Left lung (tissue), 10 donors: ENCODE measurements around the gene DCAF8. TPM values are rescaled to one million over a fixed set of nuclear protein-coding genes. Genes with fewer than 3 reads are reported as not detected.
A peak's percentile ranks its signal among the peaks of the same experiment; 100 is the strongest.

ENCODE experiments used
- ATAC-seq: fragments of 200-7000 bp; cut with Tn5 transposase; one replicate; pipeline ENCODE4 v1.9.1; 2020; ENCODE audit warnings: moderate library complexity
- DNase-seq, 4 donors: peaks; one replicate each; pipeline ENCODE4 v3.0.0-alpha.2; 2013 to 2020
- H3K27ac ChIP-seq, 2 donors: fragments of 200-600 bp; sonication (generic) in 1 of 2; one replicate each; pipeline versions ENCODE4 v1.5.0 to v1.8.0; 2020 to 2021
- H3K27me3 ChIP-seq, 2 donors: fragments of 200-600 bp; sonication (generic) in 1 of 2; one replicate each; pipeline versions ENCODE4 v1.5.0 to v1.8.0; 2020 to 2021
- H3K36me3 ChIP-seq, 2 donors: fragments of 200-600 bp; sonication (generic) in 1 of 2; one replicate each; pipeline versions ENCODE4 v1.5.0 to v1.8.0; 2020 to 2021
- H3K4me1 ChIP-seq, 2 donors: fragments of 200-600 bp; one replicate each; pipeline ENCODE4 v1.8.0; 2021
- H3K4me3 ChIP-seq, 2 donors: fragments of 200-600 bp; sonication (generic) in 1 of 2; one replicate each; pipeline versions ENCODE4 v1.5.0 to v1.8.0; 2020 to 2021; ENCODE audit warnings: mild to moderate bottlenecking in 1 of 2
- H3K9me3 ChIP-seq, 2 donors: fragments of 200-600 bp; sonication (generic) in 1 of 2; one replicate each; pipeline versions ENCODE4 v1.5.0 to v1.8.0; 2020 to 2021
- intact Hi-C, 2 donors: fragments of 100-400 bp; cut with DNase I; formaldehyde crosslinking; loops; one replicate each; pipeline versions ENCODE4 v1.11.2 to v1.14.2; 2022
- polyA plus RNA-seq, 6 donors: library from polyadenylated mRNA; unstranded; fragments of 120-200 nt; gene quantifications; one replicate each; pipeline ENCODE4 v1.2.1, GENCODE V29; 2013; ENCODE audit not compliant: insufficient read length in 6 of 6
- total RNA-seq, 2 donors: library from RNA; stranded (reverse); fragmentation: NEBNext Ultra II Directional; extraction: Animal tissue kit (Norgen Biotek cat#: 25700); gene quantifications; one replicate each; pipeline ENCODE4 v1.2.1, GENCODE V29; 2021
- TF ChIP-seq, protein P1 (sequence below), 2 donors: fragments of 200-600 bp; sonication (generic) in 1 of 2; IDR thresholded peaks; one replicate each; pipeline versions ENCODE4 v1.5.0 to v1.8.0; 2021; ENCODE audit warnings: antibody characterized with exemption in 2 of 2
- donor health status: DM: no; HTN: yes; CAD: no.
- donor health status: DM: no; HTN: no; CAD: no.

The DCAF8 gene
- total and polyA plus RNA-seq, 8 donors = 93.9 to 235 (median 200) TPM

DNA sequence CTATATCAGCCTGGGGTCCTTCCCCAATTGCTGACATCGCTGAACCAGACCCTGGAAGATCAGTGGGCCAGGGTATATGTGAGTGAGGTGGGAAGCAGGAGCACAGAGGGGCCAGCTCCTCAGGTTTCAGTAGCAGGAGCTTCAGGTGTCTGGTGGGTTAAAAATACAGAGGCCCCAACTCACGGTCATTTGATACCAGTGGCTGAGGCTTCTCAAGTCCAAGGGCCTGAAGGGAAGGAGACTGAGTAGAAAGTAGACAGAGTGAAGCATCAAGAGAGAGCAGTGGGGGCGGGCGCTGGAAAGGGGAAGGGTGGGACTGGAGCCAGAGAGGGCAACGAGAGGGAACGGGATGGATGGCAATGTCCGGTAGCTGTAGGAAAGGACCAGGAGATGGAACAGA is 74.0 kb downstream of the DCAF8 start:
- intact Hi-C loops = no loop called here
- no peaks in the 10 kb centered on the region for H3K9me3 ChIP-seq
- ATAC-seq (no peak), DNase-seq (no peak)
- no peaks in the 10 kb centered on the region for H3K27me3 ChIP-seq
- no peaks in the 10 kb centered on the region for H3K36me3 ChIP-seq
- H3K27ac ChIP-seq = no peak overlapping the region
- peaks cover 5 to 10% of the 10 kb centered on the region in 2 donors for H3K4me1 ChIP-seq
- H3K4me3 ChIP-seq = no peak overlapping the region
- TF ChIP-seq, protein P1, sequence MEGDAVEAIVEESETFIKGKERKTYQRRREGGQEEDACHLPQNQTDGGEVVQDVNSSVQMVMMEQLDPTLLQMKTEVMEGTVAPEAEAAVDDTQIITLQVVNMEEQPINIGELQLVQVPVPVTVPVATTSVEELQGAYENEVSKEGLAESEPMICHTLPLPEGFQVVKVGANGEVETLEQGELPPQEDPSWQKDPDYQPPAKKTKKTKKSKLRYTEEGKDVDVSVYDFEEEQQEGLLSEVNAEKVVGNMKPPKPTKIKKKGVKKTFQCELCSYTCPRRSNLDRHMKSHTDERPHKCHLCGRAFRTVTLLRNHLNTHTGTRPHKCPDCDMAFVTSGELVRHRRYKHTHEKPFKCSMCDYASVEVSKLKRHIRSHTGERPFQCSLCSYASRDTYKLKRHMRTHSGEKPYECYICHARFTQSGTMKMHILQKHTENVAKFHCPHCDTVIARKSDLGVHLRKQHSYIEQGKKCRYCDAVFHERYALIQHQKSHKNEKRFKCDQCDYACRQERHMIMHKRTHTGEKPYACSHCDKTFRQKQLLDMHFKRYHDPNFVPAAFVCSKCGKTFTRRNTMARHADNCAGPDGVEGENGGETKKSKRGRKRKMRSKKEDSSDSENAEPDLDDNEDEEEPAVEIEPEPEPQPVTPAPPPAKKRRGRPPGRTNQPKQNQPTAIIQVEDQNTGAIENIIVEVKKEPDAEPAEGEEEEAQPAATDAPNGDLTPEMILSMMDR (IDR thresholded peaks at IDR 0.05) = no peak

DNA sequence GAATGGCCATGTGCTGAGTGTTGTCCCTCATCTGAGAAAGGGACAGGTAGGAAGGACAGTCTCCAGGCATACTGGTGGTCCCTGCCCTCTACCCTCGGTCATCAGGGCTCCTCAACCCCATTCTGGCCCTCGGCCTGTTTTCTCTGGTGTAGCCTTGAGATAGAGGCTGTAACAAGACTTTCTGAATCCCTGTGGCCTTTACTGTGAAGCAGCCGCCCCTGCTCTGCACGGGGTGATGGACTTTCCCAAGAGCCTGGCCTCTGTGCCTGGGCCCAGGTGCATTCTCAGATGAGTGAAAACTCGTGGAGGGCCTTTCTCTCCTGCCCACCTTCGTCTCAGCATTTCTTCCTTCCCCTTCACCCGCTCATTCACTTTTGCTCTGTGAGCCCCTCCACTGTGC is 74.9 kb downstream of the DCAF8 start:
- Histone ChIP-seq H3K27ac (no peak overlapping the region), H3K4me1 (peaks cover 0 to 5% of the 10 kb centered on the region in 2 donors), H3K27me3 (no peaks in the 10 kb centered on the region), H3K9me3 (no peaks in the 10 kb centered on the region), H3K36me3 (no peaks in the 10 kb centered on the region), H3K4me3 (no peak overlapping the region)
- ATAC-seq = no peak
- intact Hi-C loops = no loop called here
- DNase-seq = no peak
- TF ChIP-seq, protein P1 (IDR thresholded peaks at IDR 0.05) = no peak

DNA sequence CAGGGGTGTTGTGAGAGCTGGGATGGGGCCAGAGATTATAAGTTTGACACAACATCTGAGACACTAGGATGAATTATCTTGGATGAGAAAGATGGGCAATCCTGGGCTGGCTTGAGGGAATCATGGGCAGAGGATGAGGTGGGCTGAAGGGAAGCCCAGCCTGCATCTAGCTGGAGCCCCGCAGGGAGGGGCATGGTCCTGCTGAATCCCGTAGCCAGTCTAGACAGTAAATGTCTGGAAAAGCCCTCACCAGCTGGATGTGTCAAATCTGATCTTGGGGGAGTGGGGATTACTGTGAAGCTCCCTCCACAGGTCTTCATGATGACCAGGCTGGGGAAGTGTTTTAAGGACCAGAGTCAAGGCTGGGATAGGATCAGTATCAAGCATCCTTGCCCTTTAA is 75.6 kb downstream of the DCAF8 start:
- Histone ChIP-seq H3K4me1 (peaks cover 0 to 5% of the 10 kb centered on the region in 2 donors), H3K4me3 (no peak overlapping the region), H3K9me3 (no peaks in the 10 kb centered on the region), H3K27me3 (no peaks in the 10 kb centered on the region), H3K27ac (no peak overlapping the region), H3K36me3 (no peaks in the 10 kb centered on the region)
- intact Hi-C loops = no loop called here
- DNase-seq (no peak), ATAC-seq (no peak)
- TF ChIP-seq, protein P1 (IDR thresholded peaks at IDR 0.05) = no peak

DNA sequence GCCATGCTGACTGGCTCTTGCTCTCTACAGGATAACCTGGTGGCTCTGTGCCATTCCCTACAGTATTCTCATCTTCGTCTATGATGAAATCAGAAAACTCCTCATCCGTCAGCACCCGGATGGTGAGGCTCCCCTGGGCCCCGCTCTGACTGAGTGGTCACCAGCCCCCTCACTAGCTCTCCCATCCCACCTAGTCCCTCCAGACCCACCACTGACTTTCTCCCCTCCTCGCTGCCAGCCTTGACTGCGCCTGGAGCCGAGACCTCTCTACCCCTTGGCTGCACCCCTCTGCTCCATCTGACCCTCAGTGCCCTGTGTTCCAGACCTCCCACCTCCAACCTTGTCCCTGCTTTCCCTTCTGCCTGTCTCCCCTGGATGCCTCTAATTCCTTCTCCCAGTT is 76.1 kb downstream of the DCAF8 start:
- Histone ChIP-seq H3K27ac (no peak overlapping the region), H3K4me3 (no peak overlapping the region), H3K9me3 (no peaks in the 10 kb centered on the region), H3K4me1 (peaks cover 0 to 5% of the 10 kb centered on the region in 2 donors), H3K27me3 (no peaks in the 10 kb centered on the region), H3K36me3 (no peaks in the 10 kb centered on the region)
- TF ChIP-seq, protein P1 (IDR thresholded peaks at IDR 0.05) = no peak
- intact Hi-C loops = no loop called here
- peak in 1 of 4 donors; percentile 16 for DNase-seq
- ATAC-seq = no peak

DNA sequence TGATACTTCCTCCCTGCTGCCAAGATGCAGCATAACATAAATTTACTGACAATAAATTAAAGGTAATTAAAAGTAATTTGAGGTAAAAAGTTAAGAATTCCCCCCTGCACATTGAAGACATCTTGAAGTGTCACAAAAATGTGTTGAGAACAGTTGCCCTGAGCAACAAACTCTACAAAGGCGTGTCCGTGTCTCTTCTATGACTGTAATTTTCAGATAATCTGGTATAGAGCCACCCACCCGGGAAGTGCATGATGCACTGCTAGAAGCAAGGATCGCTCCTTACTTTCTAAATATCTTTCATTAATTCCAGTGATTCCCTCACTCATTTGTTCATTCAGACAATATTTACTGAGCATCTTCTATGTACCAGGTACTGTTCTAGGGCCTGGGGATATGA is 83.0 kb downstream of the DCAF8 start:
- TF ChIP-seq, protein P1 (IDR thresholded peaks at IDR 0.05) = no peak
- H3K27ac ChIP-seq = no peak overlapping the region
- no peaks in the 10 kb centered on the region for H3K4me1 ChIP-seq
- H3K27me3 ChIP-seq = no peaks in the 10 kb centered on the region
- DNase-seq = no peak
- intact Hi-C loops = no loop called here
- no peaks in the 10 kb centered on the region for H3K9me3 ChIP-seq
- H3K4me3 ChIP-seq = no peak overlapping the region
- no peaks in the 10 kb centered on the region for H3K36me3 ChIP-seq
- ATAC-seq = no peak
